ENCODE results near the gene PGA3.
"Not testable (repeated sequence)": the region's sequence is repeated elsewhere in the genome, so short reads cannot be mapped to it uniquely, and the experiment has no call there.

Gene PGA3

DNA sequence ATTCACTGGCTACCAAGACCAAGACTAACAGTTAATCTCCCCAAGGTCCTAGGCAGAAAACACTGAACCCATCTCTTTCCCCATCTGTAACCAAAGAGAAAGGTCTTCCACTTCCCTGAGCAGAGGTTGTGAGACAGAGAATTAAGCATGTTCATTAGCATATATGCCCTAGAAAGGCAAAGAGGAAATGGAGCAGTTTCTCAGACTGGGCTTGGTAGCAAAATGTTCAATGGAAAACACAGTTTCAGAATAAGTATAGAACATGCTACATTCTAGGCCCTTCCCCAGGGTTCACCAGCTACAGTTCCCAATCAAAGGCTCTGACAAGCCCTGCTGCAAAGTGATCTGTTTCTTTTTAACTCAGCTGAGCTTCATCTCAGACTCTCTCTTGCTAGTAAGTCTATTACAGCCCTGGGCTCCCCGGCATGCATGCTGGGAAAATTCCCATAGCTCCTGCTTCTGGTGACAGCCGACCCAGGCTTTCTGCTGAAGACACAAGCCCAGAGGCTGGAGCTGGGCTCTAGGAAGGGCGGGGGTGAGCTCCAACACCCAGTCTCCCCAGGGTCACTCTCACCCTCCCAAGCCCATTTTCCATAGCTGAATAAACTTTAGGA, 10.5 kb downstream of the PGA3 start:
- DNase-seq (ENCODE audit: low read depth); H3K27me3 ChIP-seq (replicated peaks; ENCODE audit: control insufficient read depth, insufficient read depth, low read length); H3K9ac ChIP-seq (ENCODE audit: low read length); H3K4me1 ChIP-seq (ENCODE audit: control insufficient read depth, insufficient read depth, low read length); H3K4me3 ChIP-seq (ENCODE audit: low read length); H3K36me3 ChIP-seq (ENCODE audit: control insufficient read depth, insufficient read depth, low read length, severe bottlenecking); H3K9me3 ChIP-seq (ENCODE audit: control insufficient read depth, low read length): not testable (repeated sequence)

DNA sequence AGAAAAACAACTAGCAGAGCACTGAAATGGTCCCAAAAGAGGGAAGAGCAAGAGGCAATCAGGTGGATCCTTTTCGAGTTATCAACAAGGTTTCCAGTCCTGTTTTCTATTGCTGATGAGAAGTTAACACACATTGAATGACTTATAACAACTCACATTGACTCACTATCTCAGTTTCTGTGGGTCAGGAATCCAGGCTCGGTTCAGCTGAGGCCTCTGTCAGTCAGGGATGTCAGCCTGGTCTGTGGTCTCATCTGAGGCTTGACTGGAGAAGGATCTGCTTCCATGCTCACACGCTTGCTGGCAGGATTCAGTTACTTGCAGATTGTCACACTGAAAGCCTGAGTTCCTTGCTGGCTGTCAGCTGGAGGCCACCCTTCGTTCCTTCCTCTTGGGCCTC, 15.0 kb downstream of the PGA3 start:
- H3K9ac ChIP-seq (ENCODE audit: low read length); H3K27me3 ChIP-seq (replicated peaks; ENCODE audit: control insufficient read depth, insufficient read depth, low read length); H3K4me3 ChIP-seq (ENCODE audit: low read length); H3K9me3 ChIP-seq (ENCODE audit: control insufficient read depth, low read length); DNase-seq (ENCODE audit: low read depth); H3K4me1 ChIP-seq (ENCODE audit: control insufficient read depth, insufficient read depth, low read length); H3K36me3 ChIP-seq (ENCODE audit: control insufficient read depth, insufficient read depth, low read length, severe bottlenecking): not testable (repeated sequence)

DNA sequence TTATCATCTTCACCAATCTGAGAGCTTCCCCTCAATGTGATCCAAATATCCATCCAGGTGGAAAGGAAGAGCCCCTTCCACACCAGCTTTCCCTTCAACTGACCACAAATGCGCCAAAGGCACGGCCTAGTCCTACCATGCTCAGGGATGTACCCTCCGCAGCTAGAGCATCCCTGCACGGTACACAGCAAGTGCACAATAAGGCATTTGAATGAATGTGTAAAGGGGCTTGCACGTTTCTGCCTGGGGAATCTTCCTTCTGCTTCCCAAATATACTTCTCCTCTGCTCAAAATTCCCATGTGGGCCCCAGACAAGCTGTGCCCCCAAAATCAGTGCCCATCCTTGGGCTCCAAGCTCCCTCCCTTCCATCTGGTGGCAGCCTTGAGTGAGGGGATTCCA, 15.7 kb downstream of the PGA3 start:
- H3K27me3 ChIP-seq (replicated peaks; ENCODE audit: control insufficient read depth, insufficient read depth, low read length); H3K9ac ChIP-seq (ENCODE audit: low read length); H3K4me1 ChIP-seq (ENCODE audit: control insufficient read depth, insufficient read depth, low read length); DNase-seq (ENCODE audit: low read depth); H3K4me3 ChIP-seq (ENCODE audit: low read length); H3K9me3 ChIP-seq (ENCODE audit: control insufficient read depth, low read length); H3K36me3 ChIP-seq (ENCODE audit: control insufficient read depth, insufficient read depth, low read length, severe bottlenecking): not testable (repeated sequence)

DNA sequence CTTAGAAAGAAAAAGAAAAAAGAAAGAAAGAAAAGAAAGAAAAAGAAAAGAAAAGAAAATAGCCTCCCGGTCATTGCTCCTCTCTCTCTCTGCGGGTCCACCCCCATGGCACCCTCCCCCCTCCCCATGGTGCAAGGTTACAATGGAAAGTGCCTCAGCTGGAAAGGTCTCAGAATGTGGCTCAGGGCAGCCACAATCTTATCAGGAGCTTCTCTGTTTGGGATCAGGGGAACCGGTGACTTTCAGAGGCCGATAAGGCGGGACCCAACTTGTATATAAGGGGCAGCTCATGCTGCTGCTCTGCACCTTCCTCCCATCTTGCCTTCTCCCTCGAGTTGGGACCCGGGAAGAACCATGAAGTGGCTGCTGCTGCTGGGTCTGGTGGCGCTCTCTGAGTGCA, 18.7 kb downstream of the PGA3 start, which contains the start of gene PGA4:
TSS of gene PGA4 (plus strand) at position 301 of the 400 bp plus-strand sequence. CDS start at position 355, 54 bp downstream.
- not testable (repeated sequence) for DNase-seq (ENCODE audit: low read depth); H3K4me1 ChIP-seq (ENCODE audit: control insufficient read depth, insufficient read depth, low read length); H3K36me3 ChIP-seq (ENCODE audit: control insufficient read depth, insufficient read depth, low read length, severe bottlenecking); H3K27me3 ChIP-seq (replicated peaks; ENCODE audit: control insufficient read depth, insufficient read depth, low read length); H3K4me3 ChIP-seq (ENCODE audit: low read length); H3K9ac ChIP-seq (ENCODE audit: low read length); H3K9me3 ChIP-seq (ENCODE audit: control insufficient read depth, low read length)

- not testable (repeated sequence) for H3K9ac ChIP-seq (ENCODE audit: low read length); H3K27me3 ChIP-seq (replicated peaks; ENCODE audit: control insufficient read depth, insufficient read depth, low read length); H3K4me1 ChIP-seq (ENCODE audit: control insufficient read depth, insufficient read depth, low read length); H3K9me3 ChIP-seq (ENCODE audit: control insufficient read depth, low read length); DNase-seq (ENCODE audit: low read depth); H3K4me3 ChIP-seq (ENCODE audit: low read length); H3K36me3 ChIP-seq (ENCODE audit: control insufficient read depth, insufficient read depth, low read length, severe bottlenecking)
These were observed 19.4 kb downstream of the PGA3 start for GRCh38 chr11:61222692-61223091.

- H3K4me1 ChIP-seq (ENCODE audit: control insufficient read depth, insufficient read depth, low read length); H3K36me3 ChIP-seq (ENCODE audit: control insufficient read depth, insufficient read depth, low read length, severe bottlenecking); H3K4me3 ChIP-seq (ENCODE audit: low read length); H3K9ac ChIP-seq (ENCODE audit: low read length); DNase-seq (ENCODE audit: low read depth); H3K27me3 ChIP-seq (replicated peaks; ENCODE audit: control insufficient read depth, insufficient read depth, low read length); H3K9me3 ChIP-seq (ENCODE audit: control insufficient read depth, low read length): not testable (repeated sequence)
These were observed 23.3 kb downstream of the PGA3 start for GRCh38 chr11:61226457-61227137.

GRCh38 chr11:61229458-61229857, 26.1 kb downstream of the PGA3 start:
- H3K9me3 ChIP-seq (ENCODE audit: control insufficient read depth, low read length); H3K4me1 ChIP-seq (ENCODE audit: control insufficient read depth, insufficient read depth, low read length); H3K9ac ChIP-seq (ENCODE audit: low read length); H3K4me3 ChIP-seq (ENCODE audit: low read length); H3K36me3 ChIP-seq (ENCODE audit: control insufficient read depth, insufficient read depth, low read length, severe bottlenecking); DNase-seq (ENCODE audit: low read depth); H3K27me3 ChIP-seq (replicated peaks; ENCODE audit: control insufficient read depth, insufficient read depth, low read length): not testable (repeated sequence)

DNA sequence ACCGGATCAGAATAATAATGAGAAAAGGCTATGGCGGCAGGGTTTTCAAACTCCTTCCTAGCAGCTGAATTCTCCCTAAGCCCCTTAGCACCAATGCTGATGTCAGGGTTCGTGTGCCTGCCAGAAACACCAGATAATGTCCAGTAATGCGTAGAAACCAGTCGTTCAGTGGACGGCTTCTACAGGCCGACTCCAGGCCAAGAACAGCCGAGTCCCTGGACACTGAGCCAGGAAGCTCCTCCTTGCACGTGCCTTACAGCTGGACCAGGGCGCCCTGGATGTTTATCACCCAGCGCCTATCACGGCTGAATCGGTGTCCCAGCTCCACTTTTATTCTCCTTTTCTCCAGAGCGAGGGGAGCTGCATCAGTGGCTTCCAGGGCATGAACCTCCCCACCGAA, 27.7 kb downstream of the PGA3 start:
- not testable (repeated sequence) for H3K4me1 ChIP-seq (ENCODE audit: control insufficient read depth, insufficient read depth, low read length); H3K36me3 ChIP-seq (ENCODE audit: control insufficient read depth, insufficient read depth, low read length, severe bottlenecking); DNase-seq (ENCODE audit: low read depth); H3K27me3 ChIP-seq (replicated peaks; ENCODE audit: control insufficient read depth, insufficient read depth, low read length); H3K4me3 ChIP-seq (ENCODE audit: low read length); H3K9me3 ChIP-seq (ENCODE audit: control insufficient read depth, low read length); H3K9ac ChIP-seq (ENCODE audit: low read length)

DNA sequence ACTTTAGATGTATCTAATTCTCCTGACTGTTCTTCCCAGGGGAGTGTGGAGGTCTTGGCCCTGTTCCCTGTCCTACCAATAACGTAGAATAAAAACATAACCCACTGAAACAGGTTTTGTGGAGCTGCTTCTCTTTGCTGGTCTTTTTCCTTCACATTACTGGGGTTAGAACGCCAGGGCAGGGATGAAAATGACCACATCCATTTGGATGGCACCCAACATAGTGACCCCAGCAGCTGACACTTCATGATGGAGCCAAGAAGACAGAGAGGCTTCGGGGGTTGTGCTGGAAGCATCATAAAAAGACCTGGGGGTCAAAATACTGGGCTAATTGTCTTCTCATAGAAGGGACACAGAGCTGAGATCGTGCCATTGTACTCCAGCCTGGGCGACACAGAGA, 28.3 kb downstream of the PGA3 start:
- not testable (repeated sequence) for H3K36me3 ChIP-seq (ENCODE audit: control insufficient read depth, insufficient read depth, low read length, severe bottlenecking); H3K4me3 ChIP-seq (ENCODE audit: low read length); DNase-seq (ENCODE audit: low read depth); H3K9ac ChIP-seq (ENCODE audit: low read length); H3K27me3 ChIP-seq (replicated peaks; ENCODE audit: control insufficient read depth, insufficient read depth, low read length); H3K9me3 ChIP-seq (ENCODE audit: control insufficient read depth, low read length); H3K4me1 ChIP-seq (ENCODE audit: control insufficient read depth, insufficient read depth, low read length)

DNA sequence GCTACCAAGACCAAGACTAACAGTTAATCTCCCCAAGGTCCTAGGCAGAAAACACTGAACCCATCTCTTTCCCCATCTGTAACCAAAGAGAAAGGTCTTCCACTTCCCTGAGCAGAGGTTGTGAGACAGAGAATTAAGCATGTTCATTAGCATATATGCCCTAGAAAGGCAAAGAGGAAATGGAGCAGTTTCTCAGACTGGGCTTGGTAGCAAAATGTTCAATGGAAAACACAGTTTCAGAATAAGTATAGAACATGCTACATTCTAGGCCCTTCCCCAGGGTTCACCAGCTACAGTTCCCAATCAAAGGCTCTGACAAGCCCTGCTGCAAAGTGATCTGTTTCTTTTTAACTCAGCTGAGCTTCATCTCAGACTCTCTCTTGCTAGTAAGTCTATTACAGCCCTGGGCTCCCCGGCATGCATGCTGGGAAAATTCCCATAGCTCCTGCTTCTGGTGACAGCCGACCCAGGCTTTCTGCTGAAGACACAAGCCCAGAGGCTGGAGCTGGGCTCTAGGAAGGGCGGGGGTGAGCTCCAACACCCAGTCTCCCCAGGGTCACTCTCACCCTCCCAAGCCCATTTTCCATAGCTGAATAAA, 29.3 kb downstream of the PGA3 start:
- not testable (repeated sequence) for H3K36me3 ChIP-seq (ENCODE audit: control insufficient read depth, insufficient read depth, low read length, severe bottlenecking); H3K4me3 ChIP-seq (ENCODE audit: low read length); H3K4me1 ChIP-seq (ENCODE audit: control insufficient read depth, insufficient read depth, low read length); DNase-seq (ENCODE audit: low read depth); H3K9me3 ChIP-seq (ENCODE audit: control insufficient read depth, low read length); H3K9ac ChIP-seq (ENCODE audit: low read length); H3K27me3 ChIP-seq (replicated peaks; ENCODE audit: control insufficient read depth, insufficient read depth, low read length)

DNA sequence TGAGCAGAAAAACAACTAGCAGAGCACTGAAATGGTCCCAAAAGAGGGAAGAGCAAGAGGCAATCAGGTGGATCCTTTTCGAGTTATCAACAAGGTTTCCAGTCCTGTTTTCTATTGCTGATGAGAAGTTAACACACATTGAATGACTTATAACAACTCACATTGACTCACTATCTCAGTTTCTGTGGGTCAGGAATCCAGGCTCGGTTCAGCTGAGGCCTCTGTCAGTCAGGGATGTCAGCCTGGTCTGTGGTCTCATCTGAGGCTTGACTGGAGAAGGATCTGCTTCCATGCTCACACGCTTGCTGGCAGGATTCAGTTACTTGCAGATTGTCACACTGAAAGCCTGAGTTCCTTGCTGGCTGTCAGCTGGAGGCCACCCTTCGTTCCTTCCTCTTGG, 33.8 kb downstream of the PGA3 start:
- not testable (repeated sequence) for H3K9me3 ChIP-seq (ENCODE audit: control insufficient read depth, low read length); H3K27me3 ChIP-seq (replicated peaks; ENCODE audit: control insufficient read depth, insufficient read depth, low read length); H3K4me3 ChIP-seq (ENCODE audit: low read length); H3K4me1 ChIP-seq (ENCODE audit: control insufficient read depth, insufficient read depth, low read length); DNase-seq (ENCODE audit: low read depth); H3K9ac ChIP-seq (ENCODE audit: low read length); H3K36me3 ChIP-seq (ENCODE audit: control insufficient read depth, insufficient read depth, low read length, severe bottlenecking)

DNA sequence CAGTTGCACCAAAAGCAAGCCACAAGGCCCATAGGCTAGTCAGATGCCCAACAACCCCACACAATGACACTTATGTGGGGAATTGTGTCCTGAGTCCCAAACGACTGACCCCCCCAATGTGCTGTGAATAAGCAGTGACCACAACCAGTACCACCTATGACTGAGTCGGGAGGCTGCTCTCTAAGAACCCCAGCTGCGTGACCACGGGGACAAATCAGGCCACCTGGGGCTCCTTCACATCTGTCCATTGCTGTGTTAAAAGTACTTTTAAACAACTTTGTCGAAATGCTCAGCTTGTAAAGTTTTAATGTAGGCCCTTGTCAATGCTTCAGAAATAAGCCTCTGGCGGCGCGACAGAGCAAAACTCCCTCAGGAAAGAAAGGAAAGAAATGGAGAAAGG, 37.0 kb downstream of the PGA3 start:
- not testable (repeated sequence) for H3K27me3 ChIP-seq (replicated peaks; ENCODE audit: control insufficient read depth, insufficient read depth, low read length); H3K9me3 ChIP-seq (ENCODE audit: control insufficient read depth, low read length); H3K4me1 ChIP-seq (ENCODE audit: control insufficient read depth, insufficient read depth, low read length); DNase-seq (ENCODE audit: low read depth); H3K9ac ChIP-seq (ENCODE audit: low read length); H3K36me3 ChIP-seq (ENCODE audit: control insufficient read depth, insufficient read depth, low read length, severe bottlenecking); H3K4me3 ChIP-seq (ENCODE audit: low read length)
